ENCODE data around the gene TSPAN4. TPM values are rescaled to one million over a fixed set of nuclear protein-coding genes. Genes with fewer than 3 reads are reported as not detected.

The TSPAN4 gene
- 15.8 and 16.9 TPM in 2 replicates for total RNA-seq

- Mint-ChIP-seq H3K27me3 (ENCODE audit: low read depth) (peaks cover 1% of the 10 kb centered on the region), H3K9me3 (no peaks in the 10 kb centered on the region), H3K4me1 (ENCODE audit: low read depth) (peaks cover 11% of the 10 kb centered on the region), H3K27ac (peak within 1 kb of the TSS; percentile 81), H3K36me3 (ENCODE audit: low read depth) (peaks cover 23% of the 10 kb centered on the region), H3K4me3 (ENCODE audit: low read depth) (peak within 1 kb of the TSS; percentile 86)
- intact Hi-C loops (cut with micrococcal nuclease), result loop anchor here (1.0 to 5.0 kb wide), 2 partner anchors 9 to 70 kb away; partner anchors contain the start of gene CHID1
- peak; percentile 84 for DNase-seq (ENCODE audit: low spot score)
Observed at GRCh38 chr11:842370-843002, at the start of gene TSPAN4, which contains the start of gene POLR2L. Gene TSPAN4, plus strand, starts transcription at chr11:842852. Its CDS starts 7,453 bp downstream, at chr11:850305. Gene POLR2L, minus strand, starts transcription at chr11:842529. Its CDS starts 21 bp downstream, at chr11:842508.

- DNase-seq (ENCODE audit: low spot score), result no peak
- H3K27ac Mint-ChIP-seq, result no peak overlapping the region
- peaks cover 7% of the 10 kb centered on the region for H3K4me1 Mint-ChIP-seq (ENCODE audit: low read depth)
- intact Hi-C loops (cut with micrococcal nuclease), result no loop called here
- no peaks in the 10 kb centered on the region for H3K9me3 Mint-ChIP-seq
- H3K36me3 Mint-ChIP-seq (ENCODE audit: low read depth), result peaks cover 14% of the 10 kb centered on the region
- H3K4me3 Mint-ChIP-seq (ENCODE audit: low read depth), result no peak overlapping the region
- no peaks in the 10 kb centered on the region for H3K27me3 Mint-ChIP-seq (ENCODE audit: low read depth)
Observed at GRCh38 chr11:792873-793272, 49.8 kb upstream of the TSPAN4 start.

- no peak overlapping the region for H3K27ac Mint-ChIP-seq
- no peak for DNase-seq (ENCODE audit: low spot score)
Observed at GRCh38 chr11:793556-793955, 49.1 kb upstream of the TSPAN4 start.

GRCh38 chr11:794013-794765, 48.5 kb upstream of the TSPAN4 start:
- H3K36me3 Mint-ChIP-seq (ENCODE audit: low read depth), result peaks cover 14% of the 10 kb centered on the region
- no peak for DNase-seq (ENCODE audit: low spot score)
- H3K9me3 Mint-ChIP-seq, result no peaks in the 10 kb centered on the region
- intact Hi-C loops (cut with micrococcal nuclease), result no loop called here
- H3K4me3 Mint-ChIP-seq (ENCODE audit: low read depth), result peak overlapping the region; percentile 49
- peaks cover 7% of the 10 kb centered on the region for H3K4me1 Mint-ChIP-seq (ENCODE audit: low read depth)
- H3K27me3 Mint-ChIP-seq (ENCODE audit: low read depth), result no peaks in the 10 kb centered on the region
- no peak overlapping the region for H3K27ac Mint-ChIP-seq

More at GRCh38 chr11:793556-793955, 49.1 kb upstream of the TSPAN4 start:
- Mint-ChIP-seq H3K4me1 (ENCODE audit: low read depth) (peaks cover 7% of the 10 kb centered on the region), H3K9me3 (no peaks in the 10 kb centered on the region), H3K27me3 (ENCODE audit: low read depth) (no peaks in the 10 kb centered on the region), H3K36me3 (ENCODE audit: low read depth) (peaks cover 14% of the 10 kb centered on the region), H3K4me3 (ENCODE audit: low read depth) (peak overlapping the region; percentile 8)
- intact Hi-C loops (cut with micrococcal nuclease), result no loop called here

GRCh38 chr11:794766-795633, 47.7 kb upstream of the TSPAN4 start:
- Mint-ChIP-seq H3K9me3 (no peaks in the 10 kb centered on the region), H3K27ac (no peak overlapping the region), H3K4me3 (ENCODE audit: low read depth) (peak overlapping the region; percentile 51), H3K4me1 (ENCODE audit: low read depth) (peaks cover 7% of the 10 kb centered on the region), H3K27me3 (ENCODE audit: low read depth) (no peaks in the 10 kb centered on the region), H3K36me3 (ENCODE audit: low read depth) (peaks cover 14% of the 10 kb centered on the region)
- DNase-seq (ENCODE audit: low spot score), result no peak
- intact Hi-C loops (cut with micrococcal nuclease), result no loop called here

GRCh38 chr11:795634-796564, 46.8 kb upstream of the TSPAN4 start:
- Mint-ChIP-seq H3K4me1 (ENCODE audit: low read depth) (peaks cover 7% of the 10 kb centered on the region), H3K36me3 (ENCODE audit: low read depth) (peaks cover 18% of the 10 kb centered on the region), H3K27ac (peak overlapping the region; percentile 66), H3K9me3 (no peaks in the 10 kb centered on the region), H3K27me3 (ENCODE audit: low read depth) (no peaks in the 10 kb centered on the region), H3K4me3 (ENCODE audit: low read depth) (peak overlapping the region; percentile 90)
- peak; percentile 77 for DNase-seq (ENCODE audit: low spot score)
- intact Hi-C loops (cut with micrococcal nuclease), result loop anchor here (1.0 to 2.0 kb wide), 2 partner anchors 19 to 49 kb away; partner anchors contain the start of genes GATD1 and TALDO1

- no peak for DNase-seq (ENCODE audit: low spot score)
- no peaks in the 10 kb centered on the region for H3K27me3 Mint-ChIP-seq (ENCODE audit: low read depth)
- intact Hi-C loops (cut with micrococcal nuclease), result loop anchor here (1.0 to 2.0 kb wide), 4 partner anchors 9 to 50 kb away; partner anchors contain the start of genes GATD1, PIDD1, RPLP2 and TALDO1
- peak overlapping the region; percentile 66 for H3K27ac Mint-ChIP-seq
- H3K36me3 Mint-ChIP-seq (ENCODE audit: low read depth), result peaks cover 14% of the 10 kb centered on the region
- peaks cover 7% of the 10 kb centered on the region for H3K4me1 Mint-ChIP-seq (ENCODE audit: low read depth)
- H3K4me3 Mint-ChIP-seq (ENCODE audit: low read depth), result peak overlapping the region; percentile 90
- H3K9me3 Mint-ChIP-seq, result no peaks in the 10 kb centered on the region
Observed at GRCh38 chr11:796565-797295, 45.9 kb upstream of the TSPAN4 start.

- DNase-seq (ENCODE audit: low spot score), result peak; percentile 70
- intact Hi-C loops (cut with micrococcal nuclease), result loop anchor here (1.0 to 2.0 kb wide), 3 partner anchors 8 to 51 kb away; partner anchors contain the start of genes PIDD1, RPLP2 and TALDO1
Observed at GRCh38 chr11:797296-798092, 45.2 kb upstream of the TSPAN4 start.

GRCh38 chr11:798093-798713, 44.4 kb upstream of the TSPAN4 start, which contains the start of gene SLC25A22:
Gene SLC25A22, minus strand, starts transcription at chr11:798281. Its CDS starts 3,275 bp downstream, at chr11:795006.
- Mint-ChIP-seq H3K4me1 (ENCODE audit: low read depth) (peaks cover 7% of the 10 kb centered on the region), H3K4me3 (ENCODE audit: low read depth) (peak within 1 kb of the TSS; percentile 90), H3K27me3 (ENCODE audit: low read depth) (no peaks in the 10 kb centered on the region), H3K9me3 (no peaks in the 10 kb centered on the region), H3K27ac (peak within 1 kb of the TSS; percentile 66), H3K36me3 (ENCODE audit: low read depth) (peaks cover 8% of the 10 kb centered on the region)
- DNase-seq (ENCODE audit: low spot score), result peak; percentile 82
- intact Hi-C loops (cut with micrococcal nuclease), result no loop called here

More at GRCh38 chr11:797296-798092, 45.2 kb upstream of the TSPAN4 start:
- H3K27ac Mint-ChIP-seq, result peak overlapping the region; percentile 66
- H3K36me3 Mint-ChIP-seq (ENCODE audit: low read depth), result peaks cover 11% of the 10 kb centered on the region
- H3K9me3 Mint-ChIP-seq, result no peaks in the 10 kb centered on the region
- peak overlapping the region; percentile 90 for H3K4me3 Mint-ChIP-seq (ENCODE audit: low read depth)
- no peaks in the 10 kb centered on the region for H3K27me3 Mint-ChIP-seq (ENCODE audit: low read depth)
- H3K4me1 Mint-ChIP-seq (ENCODE audit: low read depth), result peaks cover 7% of the 10 kb centered on the region

- Mint-ChIP-seq H3K27ac (no peak overlapping the region), H3K27me3 (ENCODE audit: low read depth) (no peaks in the 10 kb centered on the region), H3K4me1 (ENCODE audit: low read depth) (peaks cover 6% of the 10 kb centered on the region), H3K36me3 (ENCODE audit: low read depth) (peaks cover 4% of the 10 kb centered on the region), H3K9me3 (no peaks in the 10 kb centered on the region), H3K4me3 (ENCODE audit: low read depth) (no peak overlapping the region)
- intact Hi-C loops (cut with micrococcal nuclease), result no loop called here
- DNase-seq (ENCODE audit: low spot score), result no peak
Observed at GRCh38 chr11:799641-800316, 42.9 kb upstream of the TSPAN4 start.

Data from activated T-helper 2 cell treated with anti-CD3 and anti-CD28 coated beads, Interferon-gamma antibody, Interleukin-2, Interleukin-4, amounts not matched to agents 10 μg/mL and 5 μg/mL and 100 μg/mL, durations not matched to agents 14 hours and 24 hours and 36 hours (primary cell).